Activated CD4-positive, alpha-beta memory T cell treated with anti-CD3 and anti-CD28 coated beads for 36 hours (primary cell): ENCODE data around the gene ARFGEF3. TPM values are rescaled to one million over a fixed set of nuclear protein-coding genes. Genes with fewer than 3 reads are reported as not detected.
"Not testable (repeated sequence)": the region's sequence is repeated elsewhere in the genome, so short reads cannot be mapped to it uniquely, and the experiment has no call there.

Experiments used
- CTCF ChIA-PET: fragments of 350-600 bp; sonication (Branson Sonifier 250); formaldehyde crosslinking; loops from one replicate; lab custom pipeline; 2021; ENCODE audit warnings: antibody characterized with exemption, inconsistent platforms; lab: Charles Lee
- POLR2A ChIA-PET: fragments of 350-600 bp; sonication (Branson Sonifier 250); formaldehyde crosslinking; loops from one replicate; lab custom pipeline; 2021; ENCODE audit warnings: antibody characterized with exemption; lab: Charles Lee
- DNase-seq: peaks from one replicate; pipeline ENCODE4 v3.0.0-alpha.2; 2020
- H3K27ac Mint-ChIP-seq: one replicate; pipeline ENCODE4 v1.8.0; 2021; ENCODE audit warnings: mixed read lengths
- H3K27me3 Mint-ChIP-seq: one replicate; pipeline ENCODE4 v1.8.0; 2021; ENCODE audit warnings: mixed read lengths
- H3K36me3 Mint-ChIP-seq: one replicate; pipeline ENCODE4 v1.8.0; 2021; ENCODE audit warnings: mixed read lengths
- H3K4me1 Mint-ChIP-seq: one replicate; pipeline ENCODE4 v1.8.0; 2021; ENCODE audit warnings: low read depth, mixed read lengths
- H3K4me3 Mint-ChIP-seq: one replicate; pipeline ENCODE4 v1.8.0; 2021; ENCODE audit warnings: mild to moderate bottlenecking, mixed read lengths
- H3K9me3 Mint-ChIP-seq: one replicate; pipeline ENCODE4 v1.8.0; 2021; ENCODE audit warnings: mixed read lengths
- intact Hi-C: fragments of 100-400 bp; cut with micrococcal nuclease; formaldehyde crosslinking; loops from one replicate; pipeline ENCODE4 v1.15.1; 2023
- total RNA-seq, 2 experiments: library from RNA; stranded (reverse); gene quantifications; one replicate each; pipeline ENCODE4 v1.2.3, GENCODE V29; 2021

The ARFGEF3 gene
- total RNA-seq, 2 experiments from 2014 or later, result 0.71 to 0.85 TPM

GRCh38 chr6:138357928-138358327 lies 196.2 kb downstream of the ARFGEF3 start:
- no peak for DNase-seq
- no peaks in the 10 kb centered on the region for H3K36me3 Mint-ChIP-seq
- ChIA-PET CTCF (no interaction called here), POLR2A (no interaction called here)
- peaks cover 4% of the 10 kb centered on the region for H3K27me3 Mint-ChIP-seq
- no peaks in the 10 kb centered on the region for H3K9me3 Mint-ChIP-seq
- intact Hi-C loops, result no loop called here
- no peaks in the 10 kb centered on the region for H3K4me1 Mint-ChIP-seq
- H3K27ac Mint-ChIP-seq, result no peak overlapping the region
- no peak overlapping the region for H3K4me3 Mint-ChIP-seq

DNA sequence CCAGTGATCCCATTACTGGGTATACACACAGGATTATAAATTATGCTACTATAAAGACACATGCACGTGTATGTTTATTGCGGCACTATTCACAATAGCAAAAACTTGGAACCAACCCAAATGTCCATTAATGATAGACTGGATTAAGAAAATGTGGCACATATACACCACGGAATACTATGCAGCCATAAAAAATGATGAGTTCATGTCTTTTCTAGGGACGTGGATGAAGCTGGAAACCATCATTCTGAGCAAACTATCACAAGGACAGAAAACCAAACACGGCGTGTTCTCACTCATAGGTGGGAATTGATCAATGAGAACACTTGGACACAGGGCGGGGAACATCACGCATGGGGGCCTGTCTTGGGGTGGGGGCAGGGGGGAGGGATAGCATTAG lies 206.9 kb downstream of the ARFGEF3 start:
- POLR2A ChIA-PET, H3K4me1 Mint-ChIP-seq, H3K36me3 Mint-ChIP-seq, CTCF ChIA-PET, H3K9me3 Mint-ChIP-seq, H3K27ac Mint-ChIP-seq, intact Hi-C loops, DNase-seq, H3K4me3 Mint-ChIP-seq: not testable (repeated sequence)
- peaks cover 16% of the 10 kb centered on the region for H3K27me3 Mint-ChIP-seq

DNA sequence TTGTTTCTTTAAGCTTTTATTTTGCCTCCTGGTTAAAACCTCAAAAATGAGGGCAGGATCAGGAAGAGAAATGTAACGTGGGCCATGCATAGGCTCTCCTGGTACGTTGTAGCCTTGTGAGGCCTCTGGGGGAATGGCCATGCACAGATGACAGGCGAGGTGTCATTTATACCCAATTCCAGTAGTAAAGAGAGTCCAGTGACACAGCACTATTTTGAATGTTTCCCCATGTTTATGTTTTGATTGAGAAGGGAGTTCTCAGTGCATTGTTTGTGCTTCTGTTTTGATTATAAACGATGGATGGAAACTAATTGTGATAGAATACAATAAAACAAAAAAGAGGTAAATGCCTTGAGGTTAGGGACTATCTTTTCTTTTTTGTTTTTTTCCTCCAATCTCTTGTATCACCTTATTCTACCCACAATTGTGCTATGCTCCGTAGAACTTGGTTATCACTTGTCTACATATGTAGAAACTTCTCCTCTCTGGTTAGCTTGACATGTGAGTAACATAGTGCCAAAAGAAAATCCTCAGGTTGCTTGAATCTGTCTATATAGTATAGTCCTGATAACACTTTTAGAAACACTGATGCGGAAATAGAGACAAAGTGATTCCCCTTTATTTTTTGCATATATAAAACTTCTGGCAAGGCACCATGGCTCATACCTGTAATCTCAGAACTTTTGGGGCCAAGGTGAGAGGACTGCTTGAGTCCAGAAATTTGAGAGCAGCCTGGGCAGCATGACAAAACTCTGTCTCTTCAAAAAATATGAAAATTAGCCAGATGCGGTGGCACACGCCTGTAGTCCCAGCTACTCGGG lies 209.1 kb downstream of the ARFGEF3 start:
- DNase-seq, result no peak
- ChIA-PET CTCF (interaction anchor here (2.9 kb wide), 1 partner anchor 255 kb away, joined by 8 read pairs; no protein-coding TSS in a partner anchor), POLR2A (no interaction called here)
- no peaks in the 10 kb centered on the region for H3K9me3 Mint-ChIP-seq
- H3K4me1 Mint-ChIP-seq, result no peaks in the 10 kb centered on the region
- H3K36me3 Mint-ChIP-seq, result no peaks in the 10 kb centered on the region
- no peak overlapping the region for H3K27ac Mint-ChIP-seq
- H3K4me3 Mint-ChIP-seq, result no peak overlapping the region
- intact Hi-C loops, result no loop called here
- H3K27me3 Mint-ChIP-seq, result peaks cover 10% of the 10 kb centered on the region

DNA sequence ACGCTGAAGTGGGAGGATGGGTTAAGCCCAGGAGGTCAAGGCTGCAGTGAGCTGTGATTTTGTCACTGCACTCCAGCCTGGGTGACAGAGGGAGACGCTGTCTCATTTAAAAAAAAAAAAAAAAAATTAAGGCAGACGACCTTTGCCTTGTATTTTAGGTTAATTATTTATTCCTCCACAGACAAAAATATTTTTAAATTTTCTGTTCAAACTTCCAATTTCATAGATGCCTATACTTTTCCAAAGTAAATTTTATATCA lies 209.6 kb downstream of the ARFGEF3 start:
- H3K9me3 Mint-ChIP-seq, result no peaks in the 10 kb centered on the region
- DNase-seq, result no peak
- no peaks in the 10 kb centered on the region for H3K4me1 Mint-ChIP-seq
- H3K27me3 Mint-ChIP-seq, result peaks cover 8% of the 10 kb centered on the region
- no peak overlapping the region for H3K4me3 Mint-ChIP-seq
- no peaks in the 10 kb centered on the region for H3K36me3 Mint-ChIP-seq
- intact Hi-C loops, result no loop called here
- no peak overlapping the region for H3K27ac Mint-ChIP-seq
- POLR2A ChIA-PET, result no interaction called here
- CTCF ChIA-PET, result interaction anchor here (2.9 kb wide), 1 partner anchor 255 kb away, joined by 8 read pairs; no protein-coding TSS in a partner anchor

- Mint-ChIP-seq H3K4me3 (no peak overlapping the region), H3K36me3 (no peaks in the 10 kb centered on the region), H3K9me3 (no peaks in the 10 kb centered on the region), H3K27me3 (peaks cover 5% of the 10 kb centered on the region), H3K27ac (no peak overlapping the region), H3K4me1 (no peaks in the 10 kb centered on the region)
- POLR2A ChIA-PET, result no interaction called here
- CTCF ChIA-PET, result interaction anchor here (2.9 kb wide), 1 partner anchor 255 kb away, joined by 8 read pairs; no protein-coding TSS in a partner anchor
- intact Hi-C loops, result no loop called here
- no peak for DNase-seq
These were observed 210.0 kb downstream of the ARFGEF3 start for GRCh38 chr6:138371720-138372119.

- intact Hi-C loops, result no loop called here
- ChIA-PET POLR2A (no interaction called here), CTCF (interaction anchor here (2.9 kb wide), 1 partner anchor 257 kb away, joined by 8 read pairs; no protein-coding TSS in a partner anchor)
- Mint-ChIP-seq H3K4me3 (no peak overlapping the region), H3K36me3 (no peaks in the 10 kb centered on the region), H3K9me3 (no peaks in the 10 kb centered on the region), H3K4me1 (no peaks in the 10 kb centered on the region), H3K27me3 (peaks cover 1% of the 10 kb centered on the region), H3K27ac (no peak overlapping the region)
- DNase-seq, result no peak
These were observed 211.1 kb downstream of the ARFGEF3 start for GRCh38 chr6:138372711-138373463.

DNA sequence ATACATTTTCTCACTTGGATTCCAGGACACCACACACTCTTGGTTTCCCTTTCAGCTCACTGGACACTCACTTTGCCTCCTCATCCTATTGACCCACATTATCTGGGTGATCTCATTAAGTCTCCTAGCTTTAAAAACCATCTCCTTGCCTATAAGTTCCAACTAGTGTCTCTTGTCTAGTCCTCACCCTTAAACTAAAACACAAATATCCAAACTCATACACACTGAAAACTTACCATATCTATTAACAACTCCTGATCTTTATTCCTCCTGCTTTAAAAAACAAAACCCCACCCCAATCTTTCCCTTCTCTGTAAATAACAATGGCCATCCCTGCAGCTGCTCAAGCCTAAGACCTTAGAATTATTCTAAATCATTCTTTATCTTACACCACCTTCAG lies 212.5 kb downstream of the ARFGEF3 start:
- no peaks in the 10 kb centered on the region for H3K36me3 Mint-ChIP-seq
- intact Hi-C loops, result no loop called here
- no peak for DNase-seq
- H3K27me3 Mint-ChIP-seq, result no peaks in the 10 kb centered on the region
- H3K9me3 Mint-ChIP-seq, result no peaks in the 10 kb centered on the region
- no peaks in the 10 kb centered on the region for H3K4me1 Mint-ChIP-seq
- ChIA-PET CTCF (no interaction called here), POLR2A (no interaction called here)
- no peak overlapping the region for H3K4me3 Mint-ChIP-seq
- H3K27ac Mint-ChIP-seq, result no peak overlapping the region

DNA sequence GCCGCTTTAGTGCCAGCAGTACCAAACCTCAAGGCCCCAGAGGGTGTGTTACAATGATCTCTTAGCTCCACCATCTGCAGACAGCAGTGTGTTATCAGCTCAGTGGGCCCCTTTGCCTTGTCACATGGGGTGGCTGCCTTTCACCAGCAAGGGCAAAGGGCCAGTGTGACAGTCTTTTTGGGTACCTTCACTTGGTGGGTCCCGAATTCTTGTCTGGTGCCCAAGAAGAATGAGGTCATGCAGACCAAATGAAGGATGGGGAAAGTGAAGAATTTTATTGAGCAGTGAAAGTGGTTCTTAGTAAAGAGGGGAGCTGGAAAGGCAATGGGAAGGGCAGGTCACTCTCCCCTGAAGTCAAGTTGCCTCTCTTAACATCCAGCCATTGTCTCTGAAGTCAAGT lies 213.1 kb downstream of the ARFGEF3 start:
- DNase-seq, result no peak
- intact Hi-C loops, result no loop called here
- ChIA-PET POLR2A (no interaction called here), CTCF (no interaction called here)
- Mint-ChIP-seq H3K9me3 (no peaks in the 10 kb centered on the region), H3K4me1 (no peaks in the 10 kb centered on the region), H3K4me3 (no peak overlapping the region), H3K27ac (no peak overlapping the region), H3K27me3 (no peaks in the 10 kb centered on the region), H3K36me3 (no peaks in the 10 kb centered on the region)

DNA sequence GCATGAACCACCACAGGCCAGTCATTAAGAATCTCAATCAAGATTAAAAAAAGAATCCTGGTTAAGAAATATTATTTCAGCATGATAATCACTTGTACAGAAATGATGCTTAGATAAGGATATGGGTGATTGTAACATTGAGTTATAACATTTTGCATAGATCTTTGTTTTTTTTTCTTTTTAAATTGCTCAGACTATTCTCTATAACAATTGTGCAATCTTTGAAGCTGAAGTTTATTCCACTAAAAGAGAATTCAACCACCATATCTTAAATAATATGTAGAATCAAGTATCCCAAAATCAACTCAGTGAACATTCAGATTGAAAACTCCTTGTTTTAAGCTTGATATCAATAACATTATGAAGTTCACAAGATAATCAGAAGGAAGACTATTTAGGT lies 215.3 kb downstream of the ARFGEF3 start:
- Mint-ChIP-seq H3K4me1 (no peaks in the 10 kb centered on the region), H3K36me3 (no peaks in the 10 kb centered on the region), H3K27ac (no peak overlapping the region), H3K27me3 (no peaks in the 10 kb centered on the region), H3K4me3 (no peak overlapping the region), H3K9me3 (no peaks in the 10 kb centered on the region)
- intact Hi-C loops, result no loop called here
- no peak for DNase-seq
- ChIA-PET CTCF (no interaction called here), POLR2A (no interaction called here)

DNA sequence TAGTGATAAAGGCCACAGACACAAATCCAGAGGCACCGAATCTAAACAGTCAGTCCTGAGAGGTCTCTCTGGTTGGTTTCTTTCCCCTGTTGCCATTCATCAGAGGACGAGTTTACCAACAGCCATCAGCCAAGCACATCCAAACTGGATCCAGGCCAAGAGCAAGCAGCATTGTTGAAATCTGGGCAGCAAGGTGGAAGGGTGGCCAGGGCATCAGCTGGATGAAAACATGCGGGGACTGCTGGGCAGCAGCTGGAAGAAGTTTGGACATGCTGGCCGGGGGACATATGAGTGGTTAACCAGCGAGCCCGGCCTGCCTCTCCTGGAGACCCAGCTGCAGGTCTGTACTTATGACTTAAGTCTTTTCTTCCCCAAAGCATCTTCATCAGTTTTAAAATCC lies 216.1 kb downstream of the ARFGEF3 start, which contains the start of gene SMIM28:
Gene SMIM28, plus strand, starts transcription at position 62 of the 400 bp plus-strand sequence. Its CDS starts 168 bp downstream, at position 230.
- ChIA-PET POLR2A (no interaction called here), CTCF (no interaction called here)
- Mint-ChIP-seq H3K27me3 (peaks cover 2% of the 10 kb centered on the region), H3K9me3 (no peaks in the 10 kb centered on the region), H3K27ac (no peak within 1 kb of the TSS), H3K4me1 (no peaks in the 10 kb centered on the region), H3K4me3 (no peak within 1 kb of the TSS), H3K36me3 (no peaks in the 10 kb centered on the region)
- intact Hi-C loops, result no loop called here
- DNase-seq, result no peak

- CTCF ChIA-PET, result no interaction called here
- no peaks in the 10 kb centered on the region for H3K36me3 Mint-ChIP-seq
- no peaks in the 10 kb centered on the region for H3K4me1 Mint-ChIP-seq
- no peak for DNase-seq
- H3K9me3 Mint-ChIP-seq, result no peaks in the 10 kb centered on the region
- no peak overlapping the region for H3K27ac Mint-ChIP-seq
- no peak overlapping the region for H3K4me3 Mint-ChIP-seq
- POLR2A ChIA-PET, result no interaction called here
- intact Hi-C loops, result no loop called here
- peaks cover 2% of the 10 kb centered on the region for H3K27me3 Mint-ChIP-seq
These were observed 216.7 kb downstream of the ARFGEF3 start for GRCh38 chr6:138378463-138378862.

- intact Hi-C loops, result no loop called here
- H3K4me1 Mint-ChIP-seq, result no peaks in the 10 kb centered on the region
- H3K9me3 Mint-ChIP-seq, result no peaks in the 10 kb centered on the region
- POLR2A ChIA-PET, result interaction anchor here (0.6 kb wide), 1 partner anchor 184 kb away, joined by 3 read pairs; no protein-coding TSS in a partner anchor
- no peaks in the 10 kb centered on the region for H3K36me3 Mint-ChIP-seq
- no peak overlapping the region for H3K27ac Mint-ChIP-seq
- no peak overlapping the region for H3K4me3 Mint-ChIP-seq
- H3K27me3 Mint-ChIP-seq, result peaks cover 2% of the 10 kb centered on the region
- DNase-seq, result no peak
- CTCF ChIA-PET, result no interaction called here
These were observed 220.9 kb downstream of the ARFGEF3 start for GRCh38 chr6:138382498-138383265.
